ENCODE measurements around the gene RAB11FIP3.
A peak's percentile ranks its signal among the peaks of the same experiment; 100 is the strongest.

Gene RAB11FIP3

GRCh38 chr16:535446-536405 lies 110.3 kb downstream of the RAB11FIP3 start:
- ChIA-PET CTCF (interaction anchor here (0.5 to 0.6 kb wide), 2 partner anchors 114 to 982 kb away, joined by 3 read pairs; partner anchors contain the start of gene WDR90), POLR2A (ENCODE audit: low non-redundant PET) (no interaction called here)
- H3K27ac ChIP-seq = peak overlapping the region; percentile 96
- DNase-seq (ENCODE audit: low spot score) = peak; percentile 69
- no peak for TF ChIP-seq CTCF (conservative IDR thresholded peaks at IDR 0.05; ENCODE audit: low read depth)

GRCh38 chr16:536746-537145 lies 111.3 kb downstream of the RAB11FIP3 start:
- CTCF ChIA-PET = interaction anchor here (0.5 to 1.0 kb wide), 2 partner anchors 11 to 117 kb away, joined by 3 to 4 read pairs; no protein-coding TSS in a partner anchor
- no peak for TF ChIP-seq CTCF (conservative IDR thresholded peaks at IDR 0.05; ENCODE audit: low read depth)
- POLR2A ChIA-PET (ENCODE audit: low non-redundant PET) = interaction anchor here (0.6 kb wide), 1 partner anchor 10 kb away, joined by 3 read pairs; no protein-coding TSS in a partner anchor
- H3K27ac ChIP-seq = peak overlapping the region; percentile 96
- no peak for DNase-seq (ENCODE audit: low spot score)

GRCh38 chr16:537415-538335 lies 112.2 kb downstream of the RAB11FIP3 start:
- peak overlapping the region; percentile 96 for H3K27ac ChIP-seq
- ChIA-PET CTCF (interaction anchor here (0.5 to 1.0 kb wide), 2 partner anchors 11 to 116 kb away, joined by 3 to 4 read pairs; no protein-coding TSS in a partner anchor), POLR2A (ENCODE audit: low non-redundant PET) (no interaction called here)
- DNase-seq (ENCODE audit: low spot score) = no peak
- no peak for TF ChIP-seq CTCF (conservative IDR thresholded peaks at IDR 0.05; ENCODE audit: low read depth)

GRCh38 chr16:539901-540530 lies 114.6 kb downstream of the RAB11FIP3 start:
- CTCF ChIA-PET = no interaction called here
- TF ChIP-seq CTCF (conservative IDR thresholded peaks at IDR 0.05; ENCODE audit: low read depth) = no peak
- POLR2A ChIA-PET (ENCODE audit: low non-redundant PET) = no interaction called here
- DNase-seq (ENCODE audit: low spot score) = no peak
- H3K27ac ChIP-seq = peak overlapping the region; percentile 25

GRCh38 chr16:540645-541340 lies 115.3 kb downstream of the RAB11FIP3 start:
- no peak for DNase-seq (ENCODE audit: low spot score)
- TF ChIP-seq CTCF (conservative IDR thresholded peaks at IDR 0.05; ENCODE audit: low read depth) = no peak
- H3K27ac ChIP-seq = peak overlapping the region; percentile 25
- CTCF ChIA-PET = no interaction called here
- POLR2A ChIA-PET (ENCODE audit: low non-redundant PET) = no interaction called here
